ENCODE measurements around the gene RNF40.

RNF40 gene

GRCh38 chr16:30743716-30744115 is 18.4 kb upstream of the RNF40 start:
- Histone ChIP-seq H3K27me3 (ENCODE audit: low read depth, low read length) (no peaks in the 10 kb centered on the region), H3K27ac (ENCODE audit: low read length) (no peak overlapping the region), H3K4me3 (ENCODE audit: low read depth in 1 of 2, low read length in 2 of 2) (no peak overlapping the region), H3K9me3 (ENCODE audit: control insufficient read depth in 1 of 2, low read length in 2 of 2) (no peaks in the 10 kb centered on the region), H3K36me3 (ENCODE audit: control insufficient read depth in 1 of 2, insufficient read depth in 2 of 2, low read length in 2 of 2) (peaks cover 10 to 11% of the 10 kb centered on the region in 2 donors), H3K4me1 (ENCODE audit: control insufficient read depth in 1 of 2, insufficient read depth in 2 of 2, low read length in 2 of 2) (peaks cover 10 to 26% of the 10 kb centered on the region in 2 donors)

GRCh38 chr16:30744183-30744582 is 17.9 kb upstream of the RNF40 start:
- Histone ChIP-seq H3K27ac (ENCODE audit: low read length) (no peak overlapping the region), H3K4me3 (ENCODE audit: low read depth in 1 of 2, low read length in 2 of 2) (no peak overlapping the region), H3K27me3 (ENCODE audit: low read depth, low read length) (no peaks in the 10 kb centered on the region), H3K4me1 (ENCODE audit: control insufficient read depth in 1 of 2, insufficient read depth in 2 of 2, low read length in 2 of 2) (peaks cover 10 to 27% of the 10 kb centered on the region in 2 donors), H3K36me3 (ENCODE audit: control insufficient read depth in 1 of 2, insufficient read depth in 2 of 2, low read length in 2 of 2) (peaks cover 5 to 6% of the 10 kb centered on the region in 2 donors), H3K9me3 (ENCODE audit: control insufficient read depth in 1 of 2, low read length in 2 of 2) (no peaks in the 10 kb centered on the region)

- H3K36me3 ChIP-seq (ENCODE audit: control insufficient read depth in 1 of 2, insufficient read depth in 2 of 2, low read length in 2 of 2) = peaks cover 0 to 6% of the 10 kb centered on the region in 2 donors
- no peak overlapping the region for H3K27ac ChIP-seq (ENCODE audit: low read length)
- no peaks in the 10 kb centered on the region for H3K27me3 ChIP-seq (ENCODE audit: low read depth, low read length)
- H3K9me3 ChIP-seq (ENCODE audit: control insufficient read depth in 1 of 2, low read length in 2 of 2) = no peaks in the 10 kb centered on the region
- H3K4me1 ChIP-seq (ENCODE audit: control insufficient read depth in 1 of 2, insufficient read depth in 2 of 2, low read length in 2 of 2) = peaks cover 9 to 27% of the 10 kb centered on the region in 2 donors
- no peak overlapping the region for H3K4me3 ChIP-seq (ENCODE audit: low read depth in 1 of 2, low read length in 2 of 2)
These were observed 17.0 kb upstream of the RNF40 start for GRCh38 chr16:30745082-30745481.

- H3K36me3 ChIP-seq (ENCODE audit: control insufficient read depth in 1 of 2, insufficient read depth in 2 of 2, low read length in 2 of 2) = peaks cover 11 to 13% of the 10 kb centered on the region in 2 donors
- H3K27ac ChIP-seq (ENCODE audit: low read length) = no peak overlapping the region
- H3K9me3 ChIP-seq (ENCODE audit: control insufficient read depth in 1 of 2, low read length in 2 of 2) = no peaks in the 10 kb centered on the region
- no peak overlapping the region for H3K4me3 ChIP-seq (ENCODE audit: low read depth in 1 of 2, low read length in 2 of 2)
- no peaks in the 10 kb centered on the region for H3K27me3 ChIP-seq (ENCODE audit: low read depth, low read length)
- peaks cover 0 to 12% of the 10 kb centered on the region in 2 donors for H3K4me1 ChIP-seq (ENCODE audit: control insufficient read depth in 1 of 2, insufficient read depth in 2 of 2, low read length in 2 of 2)
These were observed 15.4 kb upstream of the RNF40 start for GRCh38 chr16:30746638-30747175.

GRCh38 chr16:30747331-30747730 is 14.8 kb upstream of the RNF40 start:
- peaks cover 5 to 14% of the 10 kb centered on the region in 2 donors for H3K36me3 ChIP-seq (ENCODE audit: control insufficient read depth in 1 of 2, insufficient read depth in 2 of 2, low read length in 2 of 2)

GRCh38 chr16:30747799-30748633 is 14.1 kb upstream of the RNF40 start, which contains the start of gene PHKG2:
TSS of gene PHKG2 (plus strand) at chr16:30748425. CDS start at chr16:30748821, 396 bp downstream.
- H3K9me3 ChIP-seq (ENCODE audit: control insufficient read depth in 1 of 2, low read length in 2 of 2) = no peaks in the 10 kb centered on the region
- H3K4me1 ChIP-seq (ENCODE audit: control insufficient read depth in 1 of 2, insufficient read depth in 2 of 2, low read length in 2 of 2) = peaks cover 0 to 12% of the 10 kb centered on the region in 2 donors
- peaks cover 7 to 18% of the 10 kb centered on the region in 2 donors for H3K36me3 ChIP-seq (ENCODE audit: control insufficient read depth in 1 of 2, insufficient read depth in 2 of 2, low read length in 2 of 2)
- H3K4me3 ChIP-seq (ENCODE audit: low read depth in 1 of 2, low read length in 2 of 2) = peak within 1 kb of the TSS; percentile 66 to 78
- H3K27me3 ChIP-seq (ENCODE audit: low read depth, low read length) = no peaks in the 10 kb centered on the region
- H3K27ac ChIP-seq (ENCODE audit: low read length) = peak within 1 kb of the TSS; percentile 69

More at GRCh38 chr16:30747331-30747730, 14.8 kb upstream of the RNF40 start:
- H3K9me3 ChIP-seq (ENCODE audit: control insufficient read depth in 1 of 2, low read length in 2 of 2) = no peaks in the 10 kb centered on the region
- peak overlapping the region; percentile 69 for H3K27ac ChIP-seq (ENCODE audit: low read length)
- no peaks in the 10 kb centered on the region for H3K27me3 ChIP-seq (ENCODE audit: low read depth, low read length)
- peaks cover 0 to 12% of the 10 kb centered on the region in 2 donors for H3K4me1 ChIP-seq (ENCODE audit: control insufficient read depth in 1 of 2, insufficient read depth in 2 of 2, low read length in 2 of 2)
- peak overlapping the region; percentile 66 to 78 for H3K4me3 ChIP-seq (ENCODE audit: low read depth in 1 of 2, low read length in 2 of 2)

- Histone ChIP-seq H3K27ac (ENCODE audit: low read length) (no peak overlapping the region), H3K4me1 (ENCODE audit: control insufficient read depth in 1 of 2, insufficient read depth in 2 of 2, low read length in 2 of 2) (peaks cover 0 to 12% of the 10 kb centered on the region in 2 donors), H3K36me3 (ENCODE audit: control insufficient read depth in 1 of 2, insufficient read depth in 2 of 2, low read length in 2 of 2) (peaks cover 15 to 26% of the 10 kb centered on the region in 2 donors), H3K27me3 (ENCODE audit: low read depth, low read length) (no peaks in the 10 kb centered on the region), H3K4me3 (ENCODE audit: low read depth in 1 of 2, low read length in 2 of 2) (peak overlapping the region; percentile 43 to 66), H3K9me3 (ENCODE audit: control insufficient read depth in 1 of 2, low read length in 2 of 2) (no peaks in the 10 kb centered on the region)
These were observed 13.3 kb upstream of the RNF40 start for GRCh38 chr16:30748634-30749445.

GRCh38 chr16:30750201-30750600 is 11.9 kb upstream of the RNF40 start:
- Histone ChIP-seq H3K9me3 (ENCODE audit: control insufficient read depth in 1 of 2, low read length in 2 of 2) (no peaks in the 10 kb centered on the region), H3K27ac (ENCODE audit: low read length) (no peak overlapping the region), H3K4me1 (ENCODE audit: control insufficient read depth in 1 of 2, insufficient read depth in 2 of 2, low read length in 2 of 2) (peaks cover 0 to 12% of the 10 kb centered on the region in 2 donors), H3K27me3 (ENCODE audit: low read depth, low read length) (no peaks in the 10 kb centered on the region), H3K36me3 (ENCODE audit: control insufficient read depth in 1 of 2, insufficient read depth in 2 of 2, low read length in 2 of 2) (peaks cover 23 to 33% of the 10 kb centered on the region in 2 donors), H3K4me3 (ENCODE audit: low read depth in 1 of 2, low read length in 2 of 2) (no peak overlapping the region)

- H3K9me3 ChIP-seq (ENCODE audit: control insufficient read depth in 1 of 2, low read length in 2 of 2) = no peaks in the 10 kb centered on the region
- no peak overlapping the region for H3K4me3 ChIP-seq (ENCODE audit: low read depth in 1 of 2, low read length in 2 of 2)
- H3K36me3 ChIP-seq (ENCODE audit: control insufficient read depth in 1 of 2, insufficient read depth in 2 of 2, low read length in 2 of 2) = peaks cover 23 to 40% of the 10 kb centered on the region in 2 donors
- H3K4me1 ChIP-seq (ENCODE audit: control insufficient read depth in 1 of 2, insufficient read depth in 2 of 2, low read length in 2 of 2) = peaks cover 0 to 12% of the 10 kb centered on the region in 2 donors
- no peak overlapping the region for H3K27ac ChIP-seq (ENCODE audit: low read length)
- no peaks in the 10 kb centered on the region for H3K27me3 ChIP-seq (ENCODE audit: low read depth, low read length)
These were observed 11.2 kb upstream of the RNF40 start for GRCh38 chr16:30750876-30751465.

GRCh38 chr16:30753596-30753995 is 8.5 kb upstream of the RNF40 start:
- no peaks in the 10 kb centered on the region for H3K27me3 ChIP-seq (ENCODE audit: low read depth, low read length)
- no peaks in the 10 kb centered on the region for H3K9me3 ChIP-seq (ENCODE audit: control insufficient read depth in 1 of 2, low read length in 2 of 2)
- H3K4me1 ChIP-seq (ENCODE audit: control insufficient read depth in 1 of 2, insufficient read depth in 2 of 2, low read length in 2 of 2) = peaks cover 0 to 6% of the 10 kb centered on the region in 2 donors
- H3K27ac ChIP-seq (ENCODE audit: low read length) = no peak overlapping the region
- no peak overlapping the region for H3K4me3 ChIP-seq (ENCODE audit: low read depth in 1 of 2, low read length in 2 of 2)
- peaks cover 32 to 56% of the 10 kb centered on the region in 2 donors for H3K36me3 ChIP-seq (ENCODE audit: control insufficient read depth in 1 of 2, insufficient read depth in 2 of 2, low read length in 2 of 2)

Measured in muscle layer of duodenum (tissue), 2 donors.